ENCODE results near the gene PTPRN2.

GRCh38 chr7:157744786-157745601 is 842.6 kb downstream of the PTPRN2 start:
- TF ChIP-seq EZH2 (IDR thresholded peaks at IDR 0.05; ENCODE audit: borderline replicate concordance, low read length) (no peak), CTCF (conservative IDR thresholded peaks at IDR 0.05 in 1 of 2, IDR thresholded peaks at IDR 0.05 in 1 of 2; ENCODE audit: extremely low read depth in 1 of 2, insufficient read depth in 1 of 2, low read depth in 1 of 2, low read length in 2 of 2) (no peak)

Data from mammary epithelial cell (primary cell).